HG02798 (cell line): Measurements from ENCODE around the gene HASPIN.
A peak's percentile ranks its signal among the peaks of the same experiment; 100 is the strongest.

Experiments used
- ATAC-seq: cut with Tn5 transposase; IDR thresholded peaks from one replicate; pipeline ENCODE4 v1.9.1; 2021; ENCODE audit warnings: mild to moderate bottlenecking; ENCODE audit not compliant: unreplicated experiment, poor library complexity

HASPIN gene

GRCh38 chr17:3723556-3724377 is at the start of gene HASPIN:
Gene HASPIN (plus strand): TSS chr17:3723903. CDS start chr17:3723936, 33 bp downstream.
- peak; percentile 91 for ATAC-seq

DNA sequence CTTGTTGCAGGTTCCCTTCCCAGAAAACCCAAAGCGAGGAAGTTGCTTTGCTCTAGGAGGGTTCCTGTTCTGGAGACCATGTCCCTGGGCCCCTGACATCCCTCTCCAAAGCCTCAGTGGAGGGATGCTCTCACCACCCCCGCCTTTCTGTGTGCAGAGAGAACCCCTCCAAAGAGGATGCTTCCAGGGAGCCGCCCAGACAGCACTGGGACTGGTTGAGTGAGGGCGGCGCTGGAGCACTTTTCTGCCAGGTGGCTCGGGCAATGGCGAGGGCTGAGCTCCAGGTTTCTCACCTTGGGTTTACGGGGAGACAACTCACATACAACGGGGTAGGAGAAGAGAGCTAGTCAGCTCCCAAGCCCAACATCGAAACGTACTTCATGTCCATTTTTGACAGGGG is 47.8 kb upstream of the HASPIN start:
- ATAC-seq, result no peak

GRCh38 chr17:3678095-3678820 is 45.4 kb upstream of the HASPIN start:
- no peak for ATAC-seq

DNA sequence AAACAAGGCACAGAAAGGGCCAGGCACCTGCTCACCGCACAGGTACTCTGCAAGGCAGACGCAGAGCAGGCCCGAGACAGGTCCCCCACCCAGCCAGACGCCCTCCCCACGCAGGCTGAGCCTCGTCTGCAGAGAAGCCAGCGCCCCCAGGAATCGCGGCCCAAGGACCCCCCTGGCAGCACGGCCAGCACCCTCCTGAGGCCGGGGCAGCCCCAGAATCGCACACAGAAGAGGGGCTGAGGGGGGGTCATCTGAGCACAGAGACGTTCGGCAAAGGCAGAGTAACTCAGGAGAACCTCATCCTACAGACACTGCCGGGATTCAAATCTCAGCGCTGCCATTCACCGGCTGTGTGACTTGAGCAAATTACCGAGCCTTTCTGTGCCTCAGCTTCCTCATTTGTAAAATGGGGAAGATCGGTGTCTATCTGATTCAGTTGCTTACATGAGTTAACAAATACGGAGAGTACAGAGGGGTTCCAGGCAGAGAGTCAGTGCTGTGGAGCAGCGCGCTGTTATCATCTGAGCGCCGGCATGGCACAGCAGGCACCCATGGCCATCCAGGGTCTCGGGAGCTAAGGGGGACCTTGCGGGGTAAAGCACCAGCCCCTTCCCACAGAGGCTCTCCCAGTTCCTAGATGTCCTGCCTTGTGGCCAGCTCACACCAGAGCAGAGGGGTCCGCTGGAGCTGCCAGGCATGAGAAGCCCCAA is 44.7 kb upstream of the HASPIN start:
- no peak for ATAC-seq

DNA sequence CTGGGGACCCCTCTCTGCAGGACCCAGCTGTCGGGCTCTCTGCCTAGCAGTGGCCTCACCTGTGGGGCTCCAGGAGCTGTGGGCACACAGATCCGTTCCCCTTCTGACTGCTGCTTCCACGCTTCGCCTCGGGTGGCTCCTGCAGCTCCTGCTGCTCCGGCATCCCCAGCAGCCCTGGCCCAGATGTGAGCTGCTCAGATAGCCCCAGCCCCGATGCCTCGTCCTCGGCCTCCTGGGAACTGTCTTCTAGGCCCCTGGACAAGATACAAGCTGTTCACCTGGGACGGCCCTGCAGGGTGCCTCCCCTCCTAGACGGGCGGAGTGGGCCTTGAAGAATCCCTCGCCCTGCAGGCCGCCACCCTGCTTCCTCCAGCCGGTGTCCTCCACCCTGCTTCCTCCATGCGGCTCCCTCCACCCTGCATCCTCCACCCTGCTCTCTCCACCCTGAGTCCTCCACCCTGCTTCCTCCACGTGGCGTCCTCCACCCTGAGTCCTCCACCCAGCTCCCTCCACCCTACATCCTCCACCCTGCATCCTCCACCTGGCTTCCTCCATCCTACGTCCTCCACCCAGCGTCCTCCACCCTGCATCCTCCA is 44.1 kb upstream of the HASPIN start:
- no peak for ATAC-seq

GRCh38 chr17:3681057-3681456 is 42.6 kb upstream of the HASPIN start:
- no peak for ATAC-seq

DNA sequence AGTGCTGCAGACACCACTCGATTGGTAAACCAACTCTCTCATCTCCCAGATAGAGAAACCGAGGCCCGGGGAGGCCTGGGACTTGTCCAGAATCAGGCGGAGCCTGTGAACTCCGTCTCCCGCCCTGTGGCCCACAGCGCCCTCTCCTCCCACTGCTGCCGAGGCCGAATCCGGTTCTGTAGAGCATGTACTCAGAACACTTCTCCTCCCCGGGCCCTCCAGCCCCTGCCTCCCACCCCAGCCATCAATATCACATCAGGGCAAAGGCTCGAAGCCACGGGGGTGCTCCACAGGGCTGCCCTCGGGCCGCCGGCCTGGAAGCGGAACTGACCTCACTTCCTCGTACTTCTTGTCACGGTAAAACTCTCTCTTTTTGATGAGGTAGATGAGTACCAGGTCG is 42.1 kb upstream of the HASPIN start:
- ATAC-seq, result no peak

DNA sequence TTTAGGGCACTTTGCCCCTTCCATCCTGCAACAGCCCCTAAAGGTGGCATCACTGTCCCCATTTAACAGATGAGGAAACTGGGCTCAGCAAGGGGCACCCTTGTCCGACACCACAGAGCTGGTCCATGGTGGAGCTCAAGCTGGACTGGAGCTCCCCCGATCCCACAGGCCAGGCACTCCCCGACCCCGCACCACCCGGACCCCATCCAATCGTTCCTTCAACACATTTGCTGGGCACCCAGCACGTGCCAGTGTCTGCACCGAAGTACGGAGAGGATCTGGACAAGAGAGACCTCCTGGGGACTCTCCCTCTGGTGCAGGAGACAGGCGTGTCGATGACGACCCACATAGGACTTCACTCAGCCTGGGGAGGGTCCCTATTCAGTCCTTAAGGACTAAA is 41.7 kb upstream of the HASPIN start:
- no peak for ATAC-seq

- ATAC-seq, result peak; percentile 61
These were observed 40.6 kb upstream of the HASPIN start for GRCh38 chr17:3683054-3683511.

GRCh38 chr17:3685174-3685573 is 38.5 kb upstream of the HASPIN start:
- no peak for ATAC-seq

- no peak for ATAC-seq
These were observed 35.6 kb upstream of the HASPIN start for GRCh38 chr17:3688027-3688553.

DNA sequence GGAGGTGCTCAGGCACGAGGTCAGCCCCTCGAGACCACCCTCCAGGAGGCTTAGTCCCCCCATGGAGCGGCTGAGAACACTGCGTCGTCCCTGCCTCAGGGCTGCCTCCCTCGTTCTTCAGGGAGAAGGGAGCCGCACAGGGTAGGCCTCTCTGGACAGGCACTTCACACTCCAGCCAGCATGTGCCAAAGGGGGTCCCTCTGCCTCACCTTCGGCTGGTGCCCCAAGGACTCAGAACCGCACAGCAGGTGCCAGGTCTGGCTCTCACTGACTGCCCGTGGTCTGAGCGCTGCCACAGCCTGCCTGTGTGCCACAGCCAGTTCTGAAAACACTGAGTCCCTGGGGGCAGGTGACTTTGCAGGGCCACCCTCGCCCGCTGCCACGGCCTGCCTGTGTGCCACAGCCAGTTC is 34.8 kb upstream of the HASPIN start:
- no peak for ATAC-seq

DNA sequence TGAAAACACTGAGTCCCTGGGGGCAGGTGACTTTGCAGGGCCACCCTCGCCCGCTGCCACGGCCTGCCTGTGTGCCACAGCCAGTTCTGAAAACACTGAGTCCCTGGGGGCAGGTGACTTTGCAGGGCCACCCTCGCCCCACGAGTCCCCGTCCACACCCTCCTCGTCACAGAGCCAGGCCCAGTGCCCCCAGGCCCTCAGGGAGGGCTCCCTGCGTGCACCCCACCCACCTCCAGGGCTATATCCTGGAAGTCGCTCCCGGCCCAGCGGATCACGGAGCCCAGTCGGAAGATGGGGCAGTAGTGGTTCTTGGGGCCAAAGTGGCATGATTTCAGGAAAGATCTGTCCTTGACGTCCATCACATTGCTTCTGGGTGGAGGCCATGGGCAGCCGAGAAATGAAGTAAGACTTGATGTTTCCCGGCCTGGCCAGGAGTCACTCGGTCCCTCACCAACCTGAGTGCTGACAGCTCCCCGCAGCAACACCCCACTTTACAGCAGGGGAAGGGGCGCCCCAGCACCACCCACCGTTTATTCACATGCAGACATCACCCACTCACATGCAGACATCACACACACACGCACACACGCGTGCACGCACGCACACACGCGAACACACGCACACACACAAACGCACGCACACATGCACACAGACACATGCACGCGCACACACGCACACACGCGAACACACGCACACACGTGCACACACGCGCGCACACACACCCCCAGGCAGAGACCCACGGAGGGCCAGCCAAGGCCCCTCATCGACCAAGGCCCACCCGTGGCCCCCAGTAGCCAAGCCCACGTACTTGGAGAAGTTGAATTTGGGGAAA is 34.2 kb upstream of the HASPIN start:
- ATAC-seq, result no peak

GRCh38 chr17:3690094-3690715 is 33.5 kb upstream of the HASPIN start:
- ATAC-seq, result no peak

DNA sequence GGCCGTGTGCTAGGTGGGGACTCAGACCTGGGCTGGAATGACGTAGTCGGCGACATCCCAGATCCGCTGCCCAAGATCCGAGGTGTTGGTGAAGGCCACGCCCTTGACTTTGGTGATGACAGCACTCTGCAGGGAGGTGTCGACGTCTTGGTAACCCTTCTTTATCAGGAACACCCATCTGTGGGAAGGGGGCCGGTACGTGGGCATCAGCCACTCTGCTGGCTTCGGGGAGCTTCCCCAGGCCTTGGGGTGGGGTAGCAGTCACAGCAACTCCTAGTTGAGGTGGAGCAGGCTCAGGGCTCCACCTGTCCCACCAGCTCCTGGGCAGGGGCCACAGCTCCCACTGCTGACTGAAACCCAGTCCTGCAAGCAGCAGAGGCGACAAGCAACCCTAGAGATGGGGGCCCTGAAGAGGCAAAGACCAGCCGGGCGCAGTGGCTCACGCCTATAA is 32.1 kb upstream of the HASPIN start:
- no peak for ATAC-seq

DNA sequence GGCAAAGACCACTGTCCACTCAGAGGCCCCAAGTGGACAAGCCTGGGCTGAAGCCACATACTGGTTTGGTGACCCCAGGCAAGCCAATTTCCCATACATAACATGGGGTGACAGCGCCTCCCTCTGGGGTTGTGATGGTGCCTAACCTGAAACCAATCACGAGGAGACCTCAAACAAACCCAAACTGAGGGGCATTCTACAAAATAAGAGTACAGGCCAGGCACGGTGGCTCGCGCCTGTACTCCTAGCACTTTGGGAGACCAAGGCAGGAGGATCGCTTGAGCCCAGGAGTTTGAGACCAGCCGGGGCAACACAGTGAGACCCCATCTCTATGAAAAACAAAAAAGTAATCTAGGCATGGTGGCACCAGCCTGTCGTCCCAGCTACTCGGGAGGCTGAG is 31.4 kb upstream of the HASPIN start:
- ATAC-seq, result no peak

DNA sequence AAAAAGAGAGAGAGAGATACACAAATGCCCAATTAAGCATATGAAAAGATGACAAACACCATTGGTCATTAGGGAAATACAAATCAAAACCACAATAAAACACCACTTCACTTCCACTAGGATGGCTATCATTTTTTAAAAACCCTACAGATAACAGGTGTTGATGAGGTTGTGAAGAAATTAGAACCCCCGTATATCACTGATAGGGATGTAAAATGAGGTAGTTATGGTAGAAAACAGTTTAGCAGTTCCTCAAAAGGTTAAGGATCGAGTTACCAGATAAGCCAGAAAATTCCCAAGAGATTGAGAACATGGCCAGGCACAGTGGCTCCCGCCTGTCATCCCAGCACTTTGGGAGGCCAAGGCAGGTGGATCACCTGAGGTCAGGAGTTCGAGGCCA is 30.6 kb upstream of the HASPIN start:
- ATAC-seq, result no peak

- ATAC-seq, result peak; percentile 55
These were observed 29.9 kb upstream of the HASPIN start for GRCh38 chr17:3693829-3694231.

DNA sequence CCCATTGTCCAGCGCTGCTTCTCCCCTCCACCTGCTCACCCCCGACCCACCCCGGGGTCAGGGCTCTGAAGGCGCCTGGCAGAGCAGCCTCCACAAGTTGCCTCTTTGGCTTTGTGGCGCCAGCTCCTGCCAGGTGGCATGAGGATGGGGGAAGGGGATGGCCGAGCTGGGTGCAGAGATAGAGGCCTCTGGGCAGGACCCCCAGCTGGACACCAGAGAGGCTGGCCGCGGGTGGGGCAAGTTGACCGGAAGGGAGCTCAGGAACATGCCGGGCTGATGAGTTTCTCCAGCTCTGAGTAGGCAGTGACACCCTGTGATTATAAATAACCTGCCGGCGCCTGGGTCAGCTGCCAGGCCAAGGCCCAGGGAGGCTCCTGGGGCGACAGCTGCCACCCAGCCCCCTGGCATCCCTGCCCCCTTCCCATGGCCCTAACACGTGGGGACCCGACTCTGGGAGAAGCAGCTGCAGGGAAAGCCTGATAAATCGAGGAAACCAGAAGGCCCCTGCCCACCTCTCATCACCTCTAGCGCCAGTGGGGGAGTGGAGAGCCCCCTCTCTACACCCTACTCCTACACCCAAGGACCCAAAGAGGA is 28.5 kb upstream of the HASPIN start:
- no peak for ATAC-seq
